Muscle of leg (tissue), 16 donors: ENCODE data around the gene WFDC1. TPM values are rescaled to one million over a fixed set of nuclear protein-coding genes. Genes with fewer than 3 reads are reported as not detected.
A peak's percentile ranks its signal among the peaks of the same experiment; 100 is the strongest.

Experiments
- DNase-seq: peaks from one replicate; pipeline ENCODE4 v3.0.0; 2013
- H3K27ac ChIP-seq: one replicate; pipeline ENCODE4 v1.5.1; 2013; ENCODE audit warnings: mild to moderate bottlenecking, low read length, control low read depth
- H3K27me3 ChIP-seq: one replicate; pipeline ENCODE4 v1.6.1; 2013; ENCODE audit warnings: low read length; ENCODE audit not compliant: control insufficient read depth, insufficient read depth
- H3K36me3 ChIP-seq: one replicate; pipeline ENCODE4 v1.6.1; 2013; ENCODE audit warnings: low read length; ENCODE audit not compliant: control insufficient read depth, insufficient read depth
- H3K4me1 ChIP-seq: one replicate; pipeline ENCODE4 v1.6.1; 2013; ENCODE audit warnings: low read length; ENCODE audit not compliant: control insufficient read depth, insufficient read depth
- H3K4me3 ChIP-seq: one replicate; pipeline ENCODE4 v1.5.1; 2013; ENCODE audit warnings: low read length, control low read depth
- H3K9me3 ChIP-seq: replicated peaks from 2 replicates; pipeline ENCODE4 v1.6.1; 2013; ENCODE audit warnings: low read depth, low read length; ENCODE audit not compliant: control insufficient read depth
- WGBS: methylation state at CpG from one replicate; pipeline ENCODE4 v1.1.5; 2013; ENCODE audit warnings: missing lambda C conversion rate; ENCODE audit not compliant: insufficient coverage; 5-methylcytosine and 5-hydroxymethylcytosine counted together
- long read RNA-seq, 11 donors: transcript quantifications; one replicate each; lab custom pipeline, GENCODE V29; 2026
- polyA plus RNA-seq, 8 donors: library from polyadenylated mRNA; unstranded; fragments of 120-200 nt; gene quantifications; one replicate each; pipeline versions ENCODE4 v1.2.1 to v1.2.3, GENCODE V29; 2013; ENCODE audit warnings: inconsistent platforms in 1 of 8, low replicate concordance in 1 of 8; ENCODE audit not compliant: insufficient read length in 8 of 8, insufficient read depth in 1 of 8
- total RNA-seq: library from RNA; stranded (reverse); fragments of 120-200 nt; gene quantifications from one replicate; pipeline ENCODE4 v1.2.4, GENCODE V29; 2013

Gene WFDC1
- total RNA-seq (2.6 TPM), polyA plus RNA-seq (1 to 10 TPM; 1.2 to 4.4 (median 2.4) TPM)
- long read RNA-seq, donor 1, result 0 reads
- long read RNA-seq, donor 2, result 0 reads
- long read RNA-seq, donor 3, full-length matches to known transcripts, result 1 of 1 reads
- long read RNA-seq, donor 3, partial matches to known transcripts, result 0 of 1 reads
- long read RNA-seq, donor 3, other reads (novel, unspliced or antisense), result 0 of 1 reads
- long read RNA-seq, donor 4, result 0 reads
- long read RNA-seq, donor 5, partial matches to known transcripts, result 0 of 2 reads
- long read RNA-seq, donor 5, other reads (novel, unspliced or antisense), result 0 of 2 reads
- long read RNA-seq, donor 6, partial matches to known transcripts, result 0 of 1 reads
- long read RNA-seq, donor 6, other reads (novel, unspliced or antisense), result 0 of 1 reads
- long read RNA-seq, donor 7, partial matches to known transcripts, result 0 of 4 reads
- long read RNA-seq, donor 7, other reads (novel, unspliced or antisense), result 0 of 4 reads
- long read RNA-seq, donor 8, full-length matches to known transcripts, result 2 of 2 reads
- long read RNA-seq, donor 8, partial matches to known transcripts, result 0 of 2 reads
- long read RNA-seq, donor 8, other reads (novel, unspliced or antisense), result 0 of 2 reads
- long read RNA-seq, donor 9, partial matches to known transcripts, result 0 of 1 reads
- long read RNA-seq, donor 9, other reads (novel, unspliced or antisense), result 0 of 1 reads
- long read RNA-seq, donor 10, full-length matches to known transcripts, result 1 of 1 reads
- long read RNA-seq, donor 10, partial matches to known transcripts, result 0 of 1 reads
- long read RNA-seq, donor 10, other reads (novel, unspliced or antisense), result 0 of 1 reads
- long read RNA-seq, donor 11, partial matches to known transcripts, result 0 of 1 reads
- long read RNA-seq, donor 11, other reads (novel, unspliced or antisense), result 0 of 1 reads

DNA sequence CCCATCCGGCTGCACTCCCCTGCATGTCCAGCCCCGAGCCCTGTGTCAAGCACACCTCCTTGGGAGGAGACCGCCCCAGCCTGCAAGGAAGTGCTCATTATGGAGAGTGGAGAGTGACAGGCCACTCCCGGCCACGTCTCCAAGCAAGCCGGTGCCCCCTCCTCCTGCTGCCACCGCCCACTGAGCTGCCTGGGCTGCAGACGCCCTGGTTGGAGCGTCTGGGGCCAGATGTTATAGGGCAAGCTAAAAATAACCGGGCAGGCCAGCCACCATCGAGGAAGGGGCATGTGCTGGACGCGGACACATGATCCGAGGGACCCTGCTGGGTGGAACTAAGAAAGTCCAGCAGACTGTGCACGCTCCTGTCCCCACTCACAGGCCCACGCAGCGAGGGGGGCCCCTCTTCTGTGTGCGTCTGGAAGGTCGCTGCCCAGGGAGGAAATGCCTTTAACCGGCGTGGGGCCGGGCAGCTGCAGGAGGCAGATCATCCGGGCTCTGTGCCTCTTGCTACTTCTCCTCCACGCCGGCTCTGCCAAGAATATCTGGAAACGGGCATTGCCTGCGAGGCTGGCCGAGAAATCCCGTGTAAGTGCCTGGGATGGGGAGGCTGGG lies at the start of gene WFDC1:
Gene WFDC1, plus strand, starts transcription at position 348 of the 612 bp plus-strand sequence. Its CDS starts 94 bp downstream, at position 442.
- Histone ChIP-seq H3K4me3 (peak within 1 kb of the TSS; percentile 2), H3K4me1 (peaks cover 30% of the 10 kb centered on the region), H3K9me3 (no peaks in the 10 kb centered on the region), H3K27ac (no peak within 1 kb of the TSS), H3K36me3 (no peaks in the 10 kb centered on the region), H3K27me3 (peaks cover 5% of the 10 kb centered on the region)
- WGBS, result 3% methylated on average over 22 of the region's 29 CpGs
- peak; percentile 60 for DNase-seq

GRCh38 chr16:84245956-84246678 lies 48.6 kb upstream of the WFDC1 start:
- Histone ChIP-seq H3K27me3 (no peaks in the 10 kb centered on the region), H3K4me1 (no peaks in the 10 kb centered on the region), H3K36me3 (no peaks in the 10 kb centered on the region), H3K9me3 (no peaks in the 10 kb centered on the region), H3K4me3 (no peak overlapping the region), H3K27ac (no peak overlapping the region)
- DNase-seq, result no peak
- 66% methylated on average over 8 of the region's 10 CpGs for WGBS

- no peaks in the 10 kb centered on the region for H3K4me1 ChIP-seq
- no peak overlapping the region for H3K27ac ChIP-seq
- WGBS, result no CpG with 5 or more reads among the region's 5 CpGs
- no peaks in the 10 kb centered on the region for H3K9me3 ChIP-seq
- H3K4me3 ChIP-seq, result no peak overlapping the region
- DNase-seq, result no peak
- no peaks in the 10 kb centered on the region for H3K27me3 ChIP-seq
- no peaks in the 10 kb centered on the region for H3K36me3 ChIP-seq
These were observed 48.0 kb upstream of the WFDC1 start for GRCh38 chr16:84246679-84247077.

GRCh38 chr16:84247331-84247730 lies 47.3 kb upstream of the WFDC1 start:
- H3K4me3 ChIP-seq, result no peak overlapping the region
- no CpG with 5 or more reads among the region's 6 CpGs for WGBS
- no peak overlapping the region for H3K27ac ChIP-seq
- H3K36me3 ChIP-seq, result no peaks in the 10 kb centered on the region
- H3K4me1 ChIP-seq, result no peaks in the 10 kb centered on the region
- H3K9me3 ChIP-seq, result no peaks in the 10 kb centered on the region
- H3K27me3 ChIP-seq, result no peaks in the 10 kb centered on the region
- no peak for DNase-seq

GRCh38 chr16:84247844-84248243 lies 46.8 kb upstream of the WFDC1 start:
- 89% methylated on average over 3 of the region's 5 CpGs for WGBS
- H3K9me3 ChIP-seq, result no peaks in the 10 kb centered on the region
- no peak for DNase-seq
- H3K36me3 ChIP-seq, result no peaks in the 10 kb centered on the region
- no peak overlapping the region for H3K27ac ChIP-seq
- no peaks in the 10 kb centered on the region for H3K27me3 ChIP-seq
- no peak overlapping the region for H3K4me3 ChIP-seq
- H3K4me1 ChIP-seq, result no peaks in the 10 kb centered on the region

DNA sequence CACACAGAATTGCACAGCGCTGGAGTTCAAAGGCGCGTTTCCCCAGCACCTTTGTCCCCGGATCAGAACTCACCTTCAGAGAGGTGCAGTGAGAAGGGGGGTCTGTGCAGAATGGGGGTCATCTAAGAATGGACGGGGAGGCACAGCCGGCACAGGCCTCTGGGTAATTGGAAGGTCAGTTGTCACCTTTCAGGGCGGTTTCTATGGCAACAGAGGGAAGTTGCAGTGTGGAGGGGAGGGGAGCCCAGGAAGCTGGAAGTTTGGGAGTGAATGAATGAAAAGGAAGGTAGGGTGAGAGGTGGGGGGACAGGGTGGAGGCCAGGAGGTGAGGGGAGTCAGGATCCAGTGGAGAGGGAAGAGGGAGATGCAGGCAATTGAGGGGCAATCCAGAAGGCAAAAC lies 42.5 kb upstream of the WFDC1 start:
- WGBS, result 22% methylated on average over 4 of the region's 7 CpGs
- DNase-seq, result no peak
- Histone ChIP-seq H3K4me3 (no peak overlapping the region), H3K9me3 (no peaks in the 10 kb centered on the region), H3K4me1 (no peaks in the 10 kb centered on the region), H3K27me3 (peaks cover 4% of the 10 kb centered on the region), H3K27ac (no peak overlapping the region), H3K36me3 (no peaks in the 10 kb centered on the region)

DNA sequence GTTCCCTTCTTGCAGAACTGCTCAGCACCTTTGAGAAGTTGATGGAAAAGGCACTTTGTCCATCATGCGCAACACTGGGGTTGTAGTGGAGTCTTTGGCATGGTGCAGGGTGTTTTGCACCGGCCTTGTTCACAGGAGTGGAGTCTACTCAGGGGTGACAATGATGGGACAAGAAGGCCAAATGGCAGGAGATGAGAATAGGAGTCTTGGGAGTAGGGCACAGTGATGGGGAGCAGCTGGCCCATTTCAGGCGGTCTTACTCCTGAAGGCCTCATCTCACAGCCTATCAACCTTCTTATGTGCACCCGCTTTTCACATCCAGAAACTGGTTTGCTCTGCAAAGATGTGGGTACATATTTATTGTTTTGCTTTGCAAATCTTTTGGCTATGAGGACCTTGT lies 41.5 kb upstream of the WFDC1 start:
- H3K36me3 ChIP-seq, result no peaks in the 10 kb centered on the region
- no peak for DNase-seq
- 69% methylated on average over 2 of the region's 4 CpGs for WGBS
- H3K27ac ChIP-seq, result no peak overlapping the region
- H3K27me3 ChIP-seq, result peaks cover 4% of the 10 kb centered on the region
- H3K9me3 ChIP-seq, result no peaks in the 10 kb centered on the region
- H3K4me1 ChIP-seq, result no peaks in the 10 kb centered on the region
- no peak overlapping the region for H3K4me3 ChIP-seq

- DNase-seq, result no peak
- Histone ChIP-seq H3K27me3 (peaks cover 4% of the 10 kb centered on the region), H3K4me1 (no peaks in the 10 kb centered on the region), H3K4me3 (no peak overlapping the region), H3K36me3 (no peaks in the 10 kb centered on the region), H3K27ac (no peak overlapping the region), H3K9me3 (no peaks in the 10 kb centered on the region)
- 44% methylated on average over 4 of the region's 4 CpGs for WGBS
These were observed 40.6 kb upstream of the WFDC1 start for GRCh38 chr16:84254062-84254461.

- no peak for DNase-seq
- no peaks in the 10 kb centered on the region for H3K9me3 ChIP-seq
- WGBS, result 96% methylated on average over 3 of the region's 4 CpGs
- no peaks in the 10 kb centered on the region for H3K36me3 ChIP-seq
- H3K4me1 ChIP-seq, result no peaks in the 10 kb centered on the region
- H3K4me3 ChIP-seq, result no peak overlapping the region
- H3K27ac ChIP-seq, result no peak overlapping the region
- peaks cover 6% of the 10 kb centered on the region for H3K27me3 ChIP-seq
These were observed 39.4 kb upstream of the WFDC1 start for GRCh38 chr16:84255050-84255810.
